Prostate gland (tissue), 2 donors: ENCODE measurements around the gene CTDP1. TPM values are rescaled to one million over a fixed set of nuclear protein-coding genes. Genes with fewer than 3 reads are reported as not detected.

Experiments
- DNase-seq: peaks from one replicate; pipeline ENCODE4 v3.0.0-alpha.2; 2019; ENCODE audit warnings: low spot score
- H3K27ac ChIP-seq, 2 donors: fragments of 200-600 bp; sonication (generic); 2 replicates each; pipeline ENCODE4 v1.5.1; 2017 to 2019
- H3K27me3 ChIP-seq: fragments of 200-600 bp; sonication (generic); replicated peaks from 2 replicates; pipeline ENCODE4 v1.5.1; 2019; ENCODE audit not compliant: insufficient read depth
- H3K36me3 ChIP-seq, 2 donors: fragments of 200-600 bp; sonication (generic); 1 replicate in 1 of 2; 2 replicates in 1 of 2; pipeline versions ENCODE4 v1.5.1 to v1.8.1; 2017 to 2019
- H3K4me1 ChIP-seq: fragments of 200-600 bp; sonication (generic); replicated peaks from 2 replicates; pipeline ENCODE4 v1.5.1; 2019
- H3K4me3 ChIP-seq, 2 donors: fragments of 200-600 bp; sonication (generic); 2 replicates each; pipeline ENCODE4 v1.5.1; 2017 to 2019
- H3K9me3 ChIP-seq: fragments of 200-600 bp; sonication (generic); 2 replicates; pipeline ENCODE4 v1.5.1; 2017
- POLR2A ChIP-seq: fragments of 450-650 bp; IDR thresholded peaks from one replicate; pipeline ENCODE4 v1.6.1; 2016; ENCODE audit warnings: antibody characterized with exemption, mild to moderate bottlenecking
- POLR2AphosphoS5 ChIP-seq: sonication (generic); formaldehyde crosslinking; IDR thresholded peaks from one replicate; pipeline ENCODE4 v1.6.1; 2017; ENCODE audit warnings: antibody characterized with exemption
- WGBS: methylation state at CpG from one replicate; pipeline ENCODE4 v1.1.5; 2018; 5-methylcytosine and 5-hydroxymethylcytosine counted together
- intact Hi-C: fragments of 100-400 bp; cut with DNase I; formaldehyde crosslinking; loops from one replicate; pipeline ENCODE4 v1.14.2; 2022
- total RNA-seq, 2 donors: library from RNA; depleted of rRNA; stranded (reverse); fragments of >200 nt; gene quantifications; one replicate each; pipeline ENCODE4 v1.1.0, GENCODE V29; 2016
- TF ChIP-seq, protein P1 (sequence below), 4 experiments: fragments of 200-600 bp in 2 of 4; fragments of 450-650 bp in 2 of 4; sonication (generic) in 2 of 4; IDR thresholded peaks; 1 replicate in 3 of 4; 2 replicates in 1 of 4; pipeline ENCODE4 v1.5.1; 2016 to 2019; ENCODE audit warnings: antibody characterized with exemption in 4 of 4, mild to moderate bottlenecking in 2 of 4, moderate library complexity in 2 of 4

CTDP1 gene
- total RNA-seq, 2 donors from 2014 or later = 23.0 to 33.6 TPM

DNA sequence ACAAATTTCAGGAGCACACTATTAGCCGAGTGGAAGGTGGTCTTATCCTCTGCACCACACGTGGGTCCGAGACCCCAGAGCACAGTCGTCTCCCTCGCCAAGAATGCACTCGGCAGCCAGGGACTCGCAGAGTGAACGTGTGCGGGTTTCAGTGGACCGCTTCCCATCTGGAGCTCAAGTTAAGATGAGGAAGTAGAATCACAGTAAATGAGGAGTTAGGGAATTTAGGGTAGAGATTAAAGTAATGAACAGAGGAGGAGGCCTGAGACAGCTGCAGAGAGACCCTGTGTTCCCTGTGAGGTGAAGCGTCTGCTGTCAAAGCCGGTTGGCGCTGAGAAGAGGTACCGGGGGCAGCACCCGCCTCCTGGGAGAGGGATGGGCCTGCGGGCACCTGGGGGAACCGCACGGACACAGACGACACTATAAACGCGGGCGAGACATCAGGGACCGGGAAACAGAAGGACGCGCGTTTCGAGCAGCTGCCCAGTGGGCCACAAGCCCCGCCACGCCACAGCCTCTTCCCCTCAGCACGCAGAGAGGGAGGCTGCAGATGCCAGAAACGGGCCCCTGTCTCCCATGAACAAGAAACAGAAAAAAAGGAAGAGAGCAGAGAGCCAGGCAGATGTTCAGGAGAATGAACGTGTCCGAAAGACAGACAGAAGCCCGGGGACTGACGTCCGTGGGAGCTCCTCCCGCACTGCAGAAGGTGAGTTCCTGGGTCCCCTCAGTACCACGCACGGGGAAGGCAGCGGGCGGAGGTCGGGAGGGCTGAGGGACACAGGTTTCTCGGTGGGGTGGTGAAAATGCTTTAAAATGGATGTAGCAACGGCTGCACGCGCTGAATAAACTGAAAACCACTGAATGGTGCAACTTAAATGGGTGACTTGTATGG is 112.7 kb downstream of the CTDP1 start:
- intact Hi-C loops = no loop called here
- H3K9me3 ChIP-seq = no peaks in the 10 kb centered on the region
- no peak for TF ChIP-seq POLR2A
- TF ChIP-seq, protein P1, sequence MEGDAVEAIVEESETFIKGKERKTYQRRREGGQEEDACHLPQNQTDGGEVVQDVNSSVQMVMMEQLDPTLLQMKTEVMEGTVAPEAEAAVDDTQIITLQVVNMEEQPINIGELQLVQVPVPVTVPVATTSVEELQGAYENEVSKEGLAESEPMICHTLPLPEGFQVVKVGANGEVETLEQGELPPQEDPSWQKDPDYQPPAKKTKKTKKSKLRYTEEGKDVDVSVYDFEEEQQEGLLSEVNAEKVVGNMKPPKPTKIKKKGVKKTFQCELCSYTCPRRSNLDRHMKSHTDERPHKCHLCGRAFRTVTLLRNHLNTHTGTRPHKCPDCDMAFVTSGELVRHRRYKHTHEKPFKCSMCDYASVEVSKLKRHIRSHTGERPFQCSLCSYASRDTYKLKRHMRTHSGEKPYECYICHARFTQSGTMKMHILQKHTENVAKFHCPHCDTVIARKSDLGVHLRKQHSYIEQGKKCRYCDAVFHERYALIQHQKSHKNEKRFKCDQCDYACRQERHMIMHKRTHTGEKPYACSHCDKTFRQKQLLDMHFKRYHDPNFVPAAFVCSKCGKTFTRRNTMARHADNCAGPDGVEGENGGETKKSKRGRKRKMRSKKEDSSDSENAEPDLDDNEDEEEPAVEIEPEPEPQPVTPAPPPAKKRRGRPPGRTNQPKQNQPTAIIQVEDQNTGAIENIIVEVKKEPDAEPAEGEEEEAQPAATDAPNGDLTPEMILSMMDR (IDR thresholded peaks at IDR 0.05) = no peak
- no peak for TF ChIP-seq POLR2AphosphoS5
- no peak overlapping the region for H3K4me3 ChIP-seq
- peaks cover 8% of the 10 kb centered on the region for H3K4me1 ChIP-seq
- no peak for DNase-seq
- no peaks in the 10 kb centered on the region for H3K36me3 ChIP-seq
- H3K27ac ChIP-seq = no peak overlapping the region
- WGBS = 83% methylated on average over 46 of the region's 46 CpGs
- H3K27me3 ChIP-seq = peaks cover 11% of the 10 kb centered on the region

DNA sequence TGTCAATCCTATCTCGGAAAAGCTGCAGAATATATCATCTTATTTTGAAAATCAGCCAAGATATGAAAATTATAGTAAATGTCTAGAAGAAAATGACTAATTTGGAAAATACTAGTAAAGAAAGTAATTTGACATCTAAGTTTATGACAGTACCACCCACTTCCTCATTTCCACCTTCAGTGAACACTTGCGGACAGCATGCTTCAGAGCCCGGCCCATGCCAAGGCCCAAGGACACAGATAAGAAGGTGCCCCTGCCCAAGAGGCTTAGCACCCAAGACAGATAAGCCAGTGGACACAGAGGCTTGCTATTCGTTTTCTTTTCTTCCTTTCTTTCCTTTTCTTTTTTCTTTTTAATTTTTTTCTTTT is 113.4 kb downstream of the CTDP1 start:
- WGBS = 80% methylated on average over 4 of the region's 4 CpGs
- TF ChIP-seq POLR2AphosphoS5 (no peak), POLR2A (no peak)
- TF ChIP-seq, protein P1 (IDR thresholded peaks at IDR 0.05) = no peak
- Histone ChIP-seq H3K4me3 (no peak overlapping the region), H3K4me1 (peaks cover 8% of the 10 kb centered on the region), H3K9me3 (no peaks in the 10 kb centered on the region), H3K27ac (no peak overlapping the region), H3K27me3 (peaks cover 12% of the 10 kb centered on the region), H3K36me3 (no peaks in the 10 kb centered on the region)
- intact Hi-C loops = no loop called here
- no peak for DNase-seq

DNA sequence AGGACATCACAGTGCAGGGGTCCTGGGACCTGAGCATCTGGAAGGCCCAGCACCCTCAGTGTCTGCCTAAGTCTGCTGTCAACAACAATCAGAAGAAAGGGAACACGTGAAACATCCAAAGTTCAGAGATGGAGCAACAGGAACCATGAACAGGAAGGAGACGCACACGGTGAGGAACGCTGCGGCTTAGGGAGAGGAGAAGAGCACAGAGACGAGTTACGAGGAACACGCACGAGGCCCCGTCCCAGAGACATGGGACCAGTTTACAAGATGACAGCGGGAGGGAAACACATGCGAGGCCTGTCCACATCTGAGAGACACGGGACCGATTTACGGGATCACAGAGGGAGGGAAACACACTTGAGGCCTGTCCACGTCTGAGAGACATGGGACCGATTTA is 115.2 kb downstream of the CTDP1 start:
- no peak overlapping the region for H3K4me3 ChIP-seq
- intact Hi-C loops = no loop called here
- H3K27me3 ChIP-seq = peaks cover 14% of the 10 kb centered on the region
- no peak overlapping the region for H3K27ac ChIP-seq
- WGBS = 93% methylated on average over 17 of the region's 17 CpGs
- no peaks in the 10 kb centered on the region for H3K9me3 ChIP-seq
- TF ChIP-seq POLR2AphosphoS5 (no peak), POLR2A (no peak)
- TF ChIP-seq, protein P1 (IDR thresholded peaks at IDR 0.05) = no peak
- no peaks in the 10 kb centered on the region for H3K36me3 ChIP-seq
- H3K4me1 ChIP-seq = peaks cover 13% of the 10 kb centered on the region
- DNase-seq = no peak

DNA sequence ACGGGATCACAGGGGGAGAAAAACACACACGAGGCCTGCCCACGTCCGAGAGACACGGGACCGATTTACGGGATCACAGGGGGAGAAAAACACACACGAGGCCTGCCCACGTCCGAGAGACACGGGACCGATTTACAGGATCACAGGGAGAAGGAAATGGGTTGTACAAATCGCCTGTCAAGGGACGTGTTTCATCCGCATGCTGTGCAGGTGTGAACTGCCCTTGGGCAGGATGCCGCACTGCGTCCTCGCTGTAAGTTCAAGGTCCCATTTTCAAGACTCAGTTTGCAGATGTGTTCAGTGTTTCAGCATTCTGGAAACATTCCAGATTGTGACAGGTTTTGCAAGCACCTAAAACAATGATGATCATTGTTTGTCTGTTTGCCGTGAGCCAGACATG is 115.8 kb downstream of the CTDP1 start:
- intact Hi-C loops = no loop called here
- Histone ChIP-seq H3K4me1 (peaks cover 13% of the 10 kb centered on the region), H3K27me3 (peaks cover 16% of the 10 kb centered on the region), H3K27ac (no peak overlapping the region), H3K4me3 (no peak overlapping the region), H3K9me3 (no peaks in the 10 kb centered on the region), H3K36me3 (no peaks in the 10 kb centered on the region)
- DNase-seq = no peak
- 73% methylated on average over 19 of the region's 19 CpGs for WGBS
- TF ChIP-seq POLR2AphosphoS5 (no peak), POLR2A (no peak)
- TF ChIP-seq, protein P1 (IDR thresholded peaks at IDR 0.05) = no peak

DNA sequence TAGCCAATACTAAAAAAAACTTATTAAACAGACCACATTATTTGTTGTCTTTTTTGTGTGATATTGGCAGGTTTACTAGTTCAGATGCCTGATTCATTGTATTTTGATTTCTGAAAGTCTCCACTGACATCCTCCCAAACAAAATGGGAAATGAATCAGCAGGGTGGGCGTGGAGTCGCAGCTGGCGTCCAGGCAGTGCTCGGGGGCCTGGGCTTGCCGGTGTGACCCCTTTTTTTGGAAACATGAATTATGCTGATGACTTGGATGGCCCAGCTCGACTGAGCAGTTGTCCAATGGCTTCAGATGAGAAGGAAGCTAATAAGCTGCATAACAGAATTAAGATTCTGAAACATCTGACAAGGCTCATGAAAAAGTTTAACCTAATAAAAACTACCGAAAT is 116.4 kb downstream of the CTDP1 start:
- 20% methylated on average over 7 of the region's 7 CpGs for WGBS
- intact Hi-C loops = no loop called here
- DNase-seq = no peak
- no peak for TF ChIP-seq POLR2AphosphoS5
- TF ChIP-seq POLR2A = no peak
- TF ChIP-seq, protein P1 (IDR thresholded peaks at IDR 0.05) = no peak
- H3K36me3 ChIP-seq = no peaks in the 10 kb centered on the region
- H3K4me1 ChIP-seq = peaks cover 13% of the 10 kb centered on the region
- no peaks in the 10 kb centered on the region for H3K9me3 ChIP-seq
- H3K27me3 ChIP-seq = peaks cover 16% of the 10 kb centered on the region
- H3K4me3 ChIP-seq = no peak overlapping the region
- H3K27ac ChIP-seq = no peak overlapping the region
